NB4 (cell line): ENCODE measurements around the gene MDH2.
"Not testable (repeated sequence)": the region's sequence is repeated elsewhere in the genome, so short reads cannot be mapped to it uniquely, and the experiment has no call there.

Source experiments
- DNase-seq: peaks from one replicate; pipeline ENCODE4 v3.0.0; 2010; ENCODE audit warnings: low read depth
- H3K4me3 ChIP-seq: one replicate; pipeline ENCODE4 v1.5.1; 2011; ENCODE audit warnings: mild to moderate bottlenecking, low read depth, low read length, moderate library complexity
- MYC ChIP-seq: IDR thresholded peaks from 2 replicates; pipeline ENCODE4 v1.6.1; 2011; ENCODE audit warnings: low read depth, low read length
- POLR2A ChIP-seq: IDR thresholded peaks from 2 replicates; pipeline ENCODE4 v1.6.1; 2011; ENCODE audit warnings: mild to moderate bottlenecking; ENCODE audit not compliant: insufficient read length; ENCODE audit errors: extremely low read depth
- TF ChIP-seq, protein P1 (sequence below): IDR thresholded peaks from 2 replicates; pipeline ENCODE4 v1.6.1; 2011; ENCODE audit warnings: low read depth, low read length
- TF ChIP-seq, protein P2 (sequence below): IDR thresholded peaks from one replicate; pipeline ENCODE4 v1.5.1; 2012; ENCODE audit warnings: low read depth, low read length

The MDH2 gene

DNA sequence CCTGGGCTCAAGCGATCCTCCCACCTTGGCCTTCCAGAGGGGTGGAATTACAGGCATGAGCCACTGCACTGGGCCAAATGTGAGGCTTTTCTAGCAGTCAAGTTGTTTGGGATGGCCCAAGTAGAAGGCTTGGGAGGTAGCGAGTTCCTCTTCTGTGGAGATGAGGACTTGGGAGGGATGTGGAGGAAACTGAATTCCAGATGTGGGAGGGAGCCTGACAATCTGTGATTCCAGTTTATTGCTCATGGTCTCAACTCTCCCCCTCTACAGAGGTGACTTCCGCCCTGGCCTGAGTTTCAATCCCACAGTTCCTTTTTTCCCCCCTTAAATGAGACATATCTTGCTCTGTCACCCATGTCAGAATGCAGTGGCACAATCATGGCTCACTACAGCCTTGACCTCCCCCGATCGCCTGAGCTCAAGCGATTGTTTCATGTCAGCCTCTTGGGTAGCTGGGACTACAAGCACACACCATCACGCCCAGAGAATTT, 3.5 kb upstream of the MDH2 start:
- no peak for TF ChIP-seq POLR2A
- no peak for TF ChIP-seq MYC
- TF ChIP-seq, protein P1, sequence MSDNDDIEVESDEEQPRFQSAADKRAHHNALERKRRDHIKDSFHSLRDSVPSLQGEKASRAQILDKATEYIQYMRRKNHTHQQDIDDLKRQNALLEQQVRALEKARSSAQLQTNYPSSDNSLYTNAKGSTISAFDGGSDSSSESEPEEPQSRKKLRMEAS = no peak
- TF ChIP-seq, protein P2, sequence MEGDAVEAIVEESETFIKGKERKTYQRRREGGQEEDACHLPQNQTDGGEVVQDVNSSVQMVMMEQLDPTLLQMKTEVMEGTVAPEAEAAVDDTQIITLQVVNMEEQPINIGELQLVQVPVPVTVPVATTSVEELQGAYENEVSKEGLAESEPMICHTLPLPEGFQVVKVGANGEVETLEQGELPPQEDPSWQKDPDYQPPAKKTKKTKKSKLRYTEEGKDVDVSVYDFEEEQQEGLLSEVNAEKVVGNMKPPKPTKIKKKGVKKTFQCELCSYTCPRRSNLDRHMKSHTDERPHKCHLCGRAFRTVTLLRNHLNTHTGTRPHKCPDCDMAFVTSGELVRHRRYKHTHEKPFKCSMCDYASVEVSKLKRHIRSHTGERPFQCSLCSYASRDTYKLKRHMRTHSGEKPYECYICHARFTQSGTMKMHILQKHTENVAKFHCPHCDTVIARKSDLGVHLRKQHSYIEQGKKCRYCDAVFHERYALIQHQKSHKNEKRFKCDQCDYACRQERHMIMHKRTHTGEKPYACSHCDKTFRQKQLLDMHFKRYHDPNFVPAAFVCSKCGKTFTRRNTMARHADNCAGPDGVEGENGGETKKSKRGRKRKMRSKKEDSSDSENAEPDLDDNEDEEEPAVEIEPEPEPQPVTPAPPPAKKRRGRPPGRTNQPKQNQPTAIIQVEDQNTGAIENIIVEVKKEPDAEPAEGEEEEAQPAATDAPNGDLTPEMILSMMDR = no peak
- DNase-seq = no peak
- H3K4me3 ChIP-seq = no peak overlapping the region

DNA sequence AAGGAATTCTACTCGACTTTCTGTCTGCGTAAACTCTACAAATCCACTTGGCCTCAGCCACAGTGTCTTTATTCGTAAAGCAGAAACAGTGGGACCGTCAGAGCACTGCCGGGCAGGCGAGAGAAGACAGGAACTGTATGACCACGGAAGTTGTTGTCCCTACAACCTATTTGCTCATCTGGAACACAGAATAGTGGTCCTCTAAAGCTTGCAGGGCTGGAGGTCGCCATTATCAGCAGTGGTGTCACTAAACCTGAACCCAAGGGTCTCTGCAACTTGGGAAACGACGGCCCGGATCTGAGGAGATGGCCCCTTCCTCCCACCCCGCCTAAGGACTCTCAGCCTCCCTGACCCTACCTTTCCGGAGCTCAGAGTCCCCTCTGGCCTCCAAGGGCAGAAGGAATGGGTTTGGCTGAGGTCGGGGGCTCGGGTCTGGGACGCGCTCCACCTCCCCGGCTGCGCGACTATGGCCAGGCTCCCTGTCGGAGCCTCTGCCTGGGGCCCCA, 548 bp upstream of the MDH2 start:
- peak overlapping the region; percentile 99 for H3K4me3 ChIP-seq
- peak; percentile 61 for DNase-seq
- TF ChIP-seq, protein P1 = no peak
- TF ChIP-seq POLR2A (no peak), MYC (no peak; the same call in 1 of the 2 replicates)
- TF ChIP-seq, protein P2 = no peak

DNA sequence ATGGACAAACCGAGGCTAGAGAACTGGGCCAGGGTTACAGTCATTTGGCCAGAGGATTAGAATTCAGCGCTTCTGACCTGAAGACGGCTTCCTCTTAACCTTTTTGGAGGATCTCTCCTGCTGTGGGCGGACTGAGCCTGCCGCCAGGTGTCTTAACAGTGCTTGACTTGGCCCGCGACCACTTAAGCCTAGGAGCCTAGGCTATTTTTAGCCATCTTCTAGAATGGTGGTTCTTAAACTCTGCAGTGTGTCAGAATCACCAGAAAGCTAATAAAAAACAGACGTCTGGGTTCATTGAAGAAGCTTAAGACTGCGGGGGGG, 722 bp downstream of the MDH2 start:
- no peak for TF ChIP-seq POLR2A
- TF ChIP-seq MYC = no peak
- TF ChIP-seq, protein P2 = no peak
- TF ChIP-seq, protein P1 = no peak
- DNase-seq = no peak

DNA sequence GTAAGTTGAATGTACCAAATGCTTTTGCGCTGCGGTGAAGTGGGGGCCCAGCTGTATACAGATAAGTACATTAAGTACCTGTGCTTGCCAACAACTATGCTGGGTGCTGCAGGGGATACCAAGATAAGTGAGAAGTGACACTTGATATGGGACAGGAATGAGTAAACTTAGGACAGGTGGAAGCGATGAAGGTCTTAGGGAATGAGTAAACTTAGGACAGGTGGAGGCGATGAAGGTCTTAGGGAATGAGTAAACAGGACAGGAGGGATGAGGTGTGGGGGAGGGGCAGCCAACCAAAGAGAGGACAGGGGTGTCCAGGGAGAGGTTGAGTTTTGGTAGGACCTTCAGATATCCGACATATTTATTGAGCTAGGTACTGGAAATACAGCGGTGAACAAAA, 1.4 kb downstream of the MDH2 start:
- peak overlapping the region; percentile 99 for H3K4me3 ChIP-seq
- TF ChIP-seq, protein P1 = no peak
- TF ChIP-seq MYC = no peak
- DNase-seq = no peak

More for the DNA sequence above, 722 bp downstream of the MDH2 start:
- H3K4me3 ChIP-seq = peak overlapping the region; percentile 99

DNA sequence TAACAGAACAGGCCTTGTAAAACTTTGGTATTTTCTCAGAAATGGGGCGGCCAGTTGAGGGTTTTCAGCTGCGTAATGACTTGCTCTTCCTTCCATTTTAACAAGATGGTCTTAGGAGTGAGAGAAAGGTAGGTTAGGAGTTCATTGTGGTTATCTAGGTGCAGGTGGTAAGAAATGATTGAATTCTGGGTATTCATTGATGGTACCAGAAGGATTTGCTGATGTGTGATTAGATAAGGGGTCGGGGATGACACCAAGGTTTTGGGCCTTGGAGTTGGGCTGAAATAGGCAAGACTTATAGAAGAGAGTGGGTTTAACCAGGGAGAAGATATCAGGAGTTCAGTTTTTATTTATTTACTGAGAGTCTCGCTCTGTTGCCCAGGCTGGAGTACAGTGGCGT, 2.6 kb downstream of the MDH2 start:
- no peak for TF ChIP-seq POLR2A
- DNase-seq = no peak
- H3K4me3 ChIP-seq = peak overlapping the region; percentile 23

DNA sequence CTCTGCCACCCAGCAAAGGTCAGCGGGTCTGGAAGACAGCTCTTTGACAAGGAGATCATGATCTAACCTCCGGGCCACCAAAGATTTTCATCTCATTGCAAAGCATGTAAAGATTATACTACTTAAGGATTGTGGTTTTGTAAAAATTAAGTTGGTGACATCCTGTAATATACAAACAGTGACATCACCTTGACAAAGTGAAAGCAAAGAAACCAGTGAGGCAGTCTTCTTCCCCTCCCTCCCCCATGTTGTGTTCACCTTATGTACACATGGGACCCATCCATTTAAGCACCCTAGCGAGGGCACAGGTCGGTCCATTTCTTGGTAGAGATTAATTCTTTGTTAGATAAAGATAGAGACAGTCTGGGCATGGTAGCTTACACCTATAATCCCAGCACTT, 3.9 kb downstream of the MDH2 start:
- no peak overlapping the region for H3K4me3 ChIP-seq
- TF ChIP-seq, protein P2 = no peak
- TF ChIP-seq POLR2A (no peak), MYC (no peak)
- TF ChIP-seq, protein P1 = no peak
- no peak for DNase-seq

DNA sequence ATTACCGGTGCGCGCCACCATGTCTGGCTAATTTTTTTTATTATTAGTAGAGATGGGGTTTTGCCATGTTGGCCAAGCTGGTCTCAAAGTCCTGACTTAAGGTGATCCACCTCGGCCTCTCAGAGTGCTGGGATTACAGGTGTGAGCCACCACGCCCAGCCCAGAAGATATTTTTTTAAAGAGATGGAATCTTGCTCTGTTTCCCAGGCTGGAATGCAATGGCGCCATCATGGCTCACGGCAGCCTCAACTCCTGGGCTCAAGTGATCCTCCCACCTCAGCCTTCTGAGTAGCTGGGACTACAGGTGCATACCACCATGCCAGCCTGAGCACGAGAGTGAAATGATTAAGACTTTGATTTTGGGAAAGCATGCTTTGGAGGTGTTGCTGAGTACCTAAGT, 4.8 kb downstream of the MDH2 start:
- H3K4me3 ChIP-seq, DNase-seq: not testable (repeated sequence)
